Measurements from ENCODE around the gene MAP3K3.

DNA sequence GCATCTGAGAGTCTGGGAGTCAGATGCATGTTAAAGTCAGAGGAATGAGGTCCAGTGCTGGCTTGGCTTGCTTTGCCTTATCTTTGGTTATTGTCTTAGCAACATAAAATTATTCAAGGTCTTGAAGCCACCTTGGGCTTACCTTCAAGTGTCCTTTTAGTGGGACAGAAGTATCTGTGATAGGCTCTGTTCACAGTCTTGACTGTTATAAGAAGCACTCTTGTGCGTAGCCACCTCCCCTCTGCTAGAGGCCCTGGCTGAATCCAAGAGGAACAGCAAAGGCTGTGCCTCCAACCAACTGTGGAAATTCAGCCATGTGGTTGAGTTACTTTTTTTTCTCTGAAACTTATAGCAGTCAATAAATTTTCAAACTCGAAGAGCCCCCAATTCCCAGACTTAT is 8.6 kb upstream of the MAP3K3 start:
- TF ChIP-seq, protein P1, sequence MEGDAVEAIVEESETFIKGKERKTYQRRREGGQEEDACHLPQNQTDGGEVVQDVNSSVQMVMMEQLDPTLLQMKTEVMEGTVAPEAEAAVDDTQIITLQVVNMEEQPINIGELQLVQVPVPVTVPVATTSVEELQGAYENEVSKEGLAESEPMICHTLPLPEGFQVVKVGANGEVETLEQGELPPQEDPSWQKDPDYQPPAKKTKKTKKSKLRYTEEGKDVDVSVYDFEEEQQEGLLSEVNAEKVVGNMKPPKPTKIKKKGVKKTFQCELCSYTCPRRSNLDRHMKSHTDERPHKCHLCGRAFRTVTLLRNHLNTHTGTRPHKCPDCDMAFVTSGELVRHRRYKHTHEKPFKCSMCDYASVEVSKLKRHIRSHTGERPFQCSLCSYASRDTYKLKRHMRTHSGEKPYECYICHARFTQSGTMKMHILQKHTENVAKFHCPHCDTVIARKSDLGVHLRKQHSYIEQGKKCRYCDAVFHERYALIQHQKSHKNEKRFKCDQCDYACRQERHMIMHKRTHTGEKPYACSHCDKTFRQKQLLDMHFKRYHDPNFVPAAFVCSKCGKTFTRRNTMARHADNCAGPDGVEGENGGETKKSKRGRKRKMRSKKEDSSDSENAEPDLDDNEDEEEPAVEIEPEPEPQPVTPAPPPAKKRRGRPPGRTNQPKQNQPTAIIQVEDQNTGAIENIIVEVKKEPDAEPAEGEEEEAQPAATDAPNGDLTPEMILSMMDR (IDR thresholded peaks at IDR 0.05; ENCODE audit: insufficient read depth, low read length, poor library complexity, severe bottlenecking) = no peak
- no peak for TF ChIP-seq EZH2phosphoT487 (conservative IDR thresholded peaks at IDR 0.05; ENCODE audit: low read length)
